ENCODE measurements around the gene TMEM121.
"Not testable (repeated sequence)": the region's sequence is repeated elsewhere in the genome, so short reads cannot be mapped to it uniquely, and the experiment has no call there.

Gene TMEM121

GRCh38 chr14:105571181-105571951 lies 45.0 kb downstream of the TMEM121 start:
- DNase-seq, result not testable (repeated sequence)

GRCh38 chr14:105572063-105572462 lies 45.7 kb downstream of the TMEM121 start:
- DNase-seq, result not testable (repeated sequence)

GRCh38 chr14:105573841-105574240 lies 47.5 kb downstream of the TMEM121 start:
- not testable (repeated sequence) for DNase-seq

- not testable (repeated sequence) for DNase-seq
Measured at GRCh38 chr14:105574411-105574810, 48.0 kb downstream of the TMEM121 start.

- DNase-seq, result not testable (repeated sequence)
Measured at GRCh38 chr14:105575016-105575700, 48.8 kb downstream of the TMEM121 start.

GRCh38 chr14:105576525-105577088 lies 50.2 kb downstream of the TMEM121 start:
- no peak for DNase-seq

GRCh38 chr14:105577314-105577861 lies 51.0 kb downstream of the TMEM121 start:
- no peak for DNase-seq

- DNase-seq, result no peak
Measured at GRCh38 chr14:105578070-105578469, 51.7 kb downstream of the TMEM121 start.

GRCh38 chr14:105579221-105579620 lies 52.8 kb downstream of the TMEM121 start:
- not testable (repeated sequence) for DNase-seq
